Uterus (tissue), 4 donors: ENCODE measurements around the gene TROAP. TPM values are rescaled to one million over a fixed set of nuclear protein-coding genes. Genes with fewer than 3 reads are reported as not detected.

Experiments
- DNase-seq, 2 donors: peaks; one replicate each; pipeline ENCODE4 v3.0.0-alpha.2; 2019 to 2020
- H3K27ac ChIP-seq, 2 donors: fragments of 200-600 bp; sonication (generic); 1 replicate in 1 of 2; 2 replicates in 1 of 2; pipeline ENCODE4 v1.5.1; 2016 to 2018
- H3K27me3 ChIP-seq, 2 donors: fragments of 200-600 bp; sonication (generic); one replicate each; pipeline ENCODE4 v1.5.1; 2018 to 2019; ENCODE audit warnings: control low read depth in 1 of 2
- H3K36me3 ChIP-seq, 2 donors: fragments of 200-600 bp; sonication (generic); one replicate each; pipeline ENCODE4 v1.5.1; 2019; ENCODE audit warnings: control low read depth in 1 of 2
- H3K4me1 ChIP-seq, 2 donors: fragments of 200-600 bp; sonication (generic); one replicate each; pipeline ENCODE4 v1.5.1; 2018 to 2019; ENCODE audit warnings: control low read depth in 1 of 2
- H3K4me3 ChIP-seq, 2 donors: fragments of 200-600 bp; sonication (generic); 1 replicate in 1 of 2; 2 replicates in 1 of 2; pipeline ENCODE4 v1.5.1; 2018 to 2019; ENCODE audit warnings: mild to moderate bottlenecking in 1 of 2
- H3K9me3 ChIP-seq, 2 donors: fragments of 200-600 bp; sonication (generic); one replicate each; pipeline ENCODE4 v1.5.1; 2019; ENCODE audit warnings: control low read depth in 1 of 2
- CTCF ChIP-seq, 4 experiments: fragments of 200-600 bp in 2 of 4; fragments of 450-650 bp in 2 of 4; sonication (generic) in 2 of 4; IDR thresholded peaks; one replicate each; pipeline ENCODE4 v1.5.1; 2016 to 2019; ENCODE audit warnings: antibody characterized with exemption in 4 of 4, mild to moderate bottlenecking in 2 of 4, moderate library complexity in 1 of 4
- POLR2A ChIP-seq, 2 donors: fragments of 450-650 bp; IDR thresholded peaks; one replicate each; pipeline ENCODE4 v1.6.1; 2016; ENCODE audit warnings: antibody characterized with exemption in 2 of 2, mild to moderate bottlenecking in 1 of 2, moderate library complexity in 1 of 2
- intact Hi-C: fragments of 100-400 bp; cut with DNase I; formaldehyde crosslinking; loops from one replicate; pipeline ENCODE4 v1.15.1; 2023; ENCODE audit warnings: low total_unique reads
- total RNA-seq, 4 donors: library from RNA; depleted of rRNA in 3 of 4; stranded (reverse); fragments of >200 nt in 3 of 4; gene quantifications; one replicate each; pipeline versions ENCODE4 v1.1.0 to v1.2.4, GENCODE V29; 2014 to 2023
- donor health status: DM: yes; HTN: yes; CAD: no.

TROAP gene
- total RNA-seq, 4 donors from 2014 or later = 1.8 to 10.2 TPM; not detected in 2

- intact Hi-C loops = loop anchor here (10.0 kb wide), 1 partner anchor 175 kb away; no protein-coding TSS in a partner anchor
- peaks cover 0 to 9% of the 10 kb centered on the region in 2 donors for H3K4me1 ChIP-seq
- no peaks in the 10 kb centered on the region for H3K36me3 ChIP-seq
- no peaks in the 10 kb centered on the region for H3K9me3 ChIP-seq
- no peak overlapping the region for H3K4me3 ChIP-seq
- peaks cover 15 to 16% of the 10 kb centered on the region in 2 donors for H3K27me3 ChIP-seq
- no peak for DNase-seq
- TF ChIP-seq POLR2A (IDR thresholded peaks at IDR 0.05) (no peak), CTCF (IDR thresholded peaks at IDR 0.05) (no peak)
- no peak overlapping the region for H3K27ac ChIP-seq
These were observed 16.4 kb downstream of the TROAP start for GRCh38 chr12:49339464-49339861.

- H3K4me1 ChIP-seq = peaks cover 0 to 14% of the 10 kb centered on the region in 2 donors
These were observed 17.2 kb downstream of the TROAP start for GRCh38 chr12:49340095-49340870.

GRCh38 chr12:49340971-49341776, 18.1 kb downstream of the TROAP start:
- no peaks in the 10 kb centered on the region for H3K9me3 ChIP-seq
- H3K27me3 ChIP-seq = peaks cover 10 to 32% of the 10 kb centered on the region in 2 donors
- intact Hi-C loops = loop anchor here (10.0 kb wide), 1 partner anchor 56 kb away; no protein-coding TSS in a partner anchor
- no peaks in the 10 kb centered on the region for H3K36me3 ChIP-seq
- H3K4me3 ChIP-seq = no peak overlapping the region
- H3K4me1 ChIP-seq = peaks cover 6 to 22% of the 10 kb centered on the region in 2 donors
- no peak for DNase-seq
- TF ChIP-seq POLR2A (IDR thresholded peaks at IDR 0.05) = no peak
- TF ChIP-seq CTCF (IDR thresholded peaks at IDR 0.05) = no peak
- H3K27ac ChIP-seq = no peak overlapping the region

More at GRCh38 chr12:49340095-49340870, 17.2 kb downstream of the TROAP start:
- Histone ChIP-seq H3K4me3 (no peak overlapping the region), H3K27me3 (peaks cover 9 to 23% of the 10 kb centered on the region in 2 donors), H3K9me3 (no peaks in the 10 kb centered on the region), H3K36me3 (no peaks in the 10 kb centered on the region), H3K27ac (no peak overlapping the region)
- intact Hi-C loops = loop anchor here (10.0 kb wide), 1 partner anchor 55 kb away; no protein-coding TSS in a partner anchor
- TF ChIP-seq CTCF (IDR thresholded peaks at IDR 0.05) (no peak), POLR2A (IDR thresholded peaks at IDR 0.05) (no peak)
- no peak for DNase-seq

GRCh38 chr12:49341777-49342065, 18.7 kb downstream of the TROAP start:
- Histone ChIP-seq H3K27me3 (peaks cover 10 to 31% of the 10 kb centered on the region in 2 donors), H3K36me3 (no peaks in the 10 kb centered on the region), H3K9me3 (no peaks in the 10 kb centered on the region), H3K4me1 (peaks cover 7 to 27% of the 10 kb centered on the region in 2 donors), H3K4me3 (peak overlapping the region; percentile 23 to 37), H3K27ac (no peak overlapping the region)
- intact Hi-C loops = loop anchor here (10.0 kb wide), 1 partner anchor 57 kb away; no protein-coding TSS in a partner anchor
- DNase-seq = no peak
- TF ChIP-seq POLR2A (IDR thresholded peaks at IDR 0.05) = no peak
- TF ChIP-seq CTCF (IDR thresholded peaks at IDR 0.05) = no peak
